HCT116 (cell line): ENCODE data around the gene TLK2. TPM values are rescaled to one million over a fixed set of nuclear protein-coding genes. Genes with fewer than 3 reads are reported as not detected.

ENCODE experiments used
- ATAC-seq: fragments of 200-7000 bp; cut with Tn5 transposase; 2 replicates; pipeline ENCODE4 v1.9.1; 2020; ENCODE audit warnings: mild to moderate bottlenecking, moderate library complexity
- BruUV-seq: library from RNA; stranded (reverse); fragments of 400-500 nt; replicated peaks from 2 replicates; lab custom pipeline; 2021; lab: Mats Ljungman, UMichigan
- CTCF ChIA-PET: fragments of 300-600 bp; sonication (Branson Sonifier 250); formaldehyde crosslinking; loops from one replicate; lab custom pipeline; 2021; ENCODE audit warnings: antibody characterized with exemption; lab: Charles Lee
- POLR2A ChIA-PET: fragments of 300-600, 350-600 bp; sonication (Branson Sonifier 250); formaldehyde crosslinking; loops from one replicate; lab custom pipeline; 2021; ENCODE audit warnings: antibody characterized with exemption; lab: Charles Lee
- RAD21 ChIA-PET, 2 experiments: fragments of 300-600 bp; sonication (Branson Sonifier 250); formaldehyde crosslinking; loops; one replicate each; lab custom pipeline; 2023; ENCODE audit warnings: low total read pairs in 2 of 2; ENCODE audit not compliant: uncharacterized antibody in 2 of 2, unreplicated experiment in 2 of 2, low non-redundant PET in 1 of 2; lab: Charles Lee
- DNase-seq: peaks from one replicate; pipeline ENCODE4 v3.0.0-alpha.2; 2010; ENCODE audit warnings: low read depth, low spot score
- H2AFZ ChIP-seq: fragments of 200-600 bp; shearing (Covaris generic), sonication (generic); 2 replicates; pipeline ENCODE4 v1.6.1; 2017; ENCODE audit warnings: low read depth, mixed run types, mixed read lengths, antibody characterized with exemption, low read length; ENCODE audit not compliant: poor library complexity, severe bottlenecking
- H3K27ac ChIP-seq: 2 replicates; pipeline ENCODE4 v1.5.1; 2012; ENCODE audit warnings: low read depth, low read length
- H3K27me3 ChIP-seq: fragments of 200-600 bp; sonication (generic); 2 replicates; pipeline ENCODE4 v1.6.1; 2016; ENCODE audit warnings: mixed run types, low read length, mixed read lengths; ENCODE audit not compliant: insufficient read depth
- H3K36me3 ChIP-seq, 2 experiments: fragments of 200-500 bp in 1 of 2; fragments of 200-600 bp in 1 of 2; sonication (Bioruptor generic) in 1 of 2; sonication (generic) in 1 of 2; 2 replicates each; pipeline versions ENCODE4 v1.5.1 to v1.6.1; 2014 to 2016; ENCODE audit warnings: low read length in 2 of 2, inconsistent platforms in 1 of 2, mixed read lengths in 1 of 2, mixed run types in 1 of 2; ENCODE audit not compliant: insufficient read depth in 2 of 2, control insufficient read depth in 1 of 2
- H3K4me1 ChIP-seq, 2 experiments: fragments of 200-600 bp in 1 of 2; sonication (generic) in 1 of 2; 2 replicates each; pipeline versions ENCODE4 v1.5.1 to v1.6.1; 2012 to 2017; ENCODE audit warnings: low read length in 2 of 2, inconsistent platforms in 1 of 2, mild to moderate bottlenecking in 1 of 2, mixed read lengths in 1 of 2, mixed run types in 1 of 2, moderate library complexity in 1 of 2; ENCODE audit not compliant: insufficient read depth in 2 of 2, control insufficient read depth in 1 of 2
- H3K4me2 ChIP-seq: fragments of 200-600 bp; sonication (generic); 2 replicates; pipeline ENCODE4 v1.6.1; 2017; ENCODE audit warnings: mixed run types, low read length, mixed read lengths
- H3K4me3 ChIP-seq, 2 experiments: fragments of 200-600 bp in 1 of 2; sonication (generic) in 1 of 2; replicated peaks in 1 of 2; 2 replicates each; pipeline ENCODE4 v1.5.1; 2011 to 2016; ENCODE audit warnings: low read length in 2 of 2, control low read depth in 1 of 2, low read depth in 1 of 2, mild to moderate bottlenecking in 1 of 2, mixed read lengths in 1 of 2, mixed run types in 1 of 2
- H3K79me2 ChIP-seq: fragments of 200-600 bp; sonication (generic); 2 replicates; pipeline ENCODE4 v1.6.1; 2017; ENCODE audit warnings: mild to moderate bottlenecking, mixed run types, low read length, moderate library complexity, mixed read lengths; ENCODE audit not compliant: insufficient read depth
- H3K9ac ChIP-seq: fragments of 200-600 bp; sonication (generic); 2 replicates; pipeline ENCODE4 v1.6.1; 2016; ENCODE audit warnings: low read length, mixed read lengths
- H3K9me2 ChIP-seq: fragments of 200-600 bp; sonication (generic), shearing (Covaris generic); 2 replicates; pipeline ENCODE4 v1.6.1; 2017; ENCODE audit warnings: mixed run types, mild to moderate bottlenecking, moderate library complexity; ENCODE audit not compliant: insufficient read depth
- H3K9me3 ChIP-seq, 2 experiments: fragments of 200-500 bp in 1 of 2; fragments of 200-600 bp in 1 of 2; sonication (Bioruptor generic) in 1 of 2; sonication (generic) in 1 of 2; 2 replicates each; pipeline ENCODE4 v1.6.1; 2014 to 2017; ENCODE audit warnings: low read length in 2 of 2, mixed read lengths in 2 of 2, inconsistent platforms in 1 of 2, low read depth in 1 of 2, mild to moderate bottlenecking in 1 of 2, mixed run types in 1 of 2, moderate library complexity in 1 of 2; ENCODE audit not compliant: control insufficient read depth in 1 of 2, insufficient read depth in 1 of 2
- H4K20me1 ChIP-seq: fragments of 200-600 bp; sonication (generic), shearing (Covaris generic); 2 replicates; pipeline ENCODE4 v1.6.1; 2017; ENCODE audit warnings: mixed run types, mild to moderate bottlenecking, moderate library complexity; ENCODE audit not compliant: insufficient read depth
- JUND ChIP-seq: IDR thresholded peaks from 2 replicates; pipeline ENCODE4 v1.6.1; 2012
- RAD21 ChIP-seq: IDR thresholded peaks from 2 replicates; pipeline ENCODE4 v1.6.1; 2012; ENCODE audit warnings: low read depth, mild to moderate bottlenecking
- SP1 ChIP-seq: IDR thresholded peaks from 2 replicates; pipeline ENCODE4 v1.6.1; 2012; ENCODE audit warnings: low read depth
- intact Hi-C: fragments of 100-400 bp; cut with micrococcal nuclease; formaldehyde crosslinking; loops from 2 replicates; pipeline ENCODE4 v1.10.0; 2022
- total RNA-seq: library from RNA; stranded (reverse); gene quantifications from one replicate; pipeline ENCODE4 v1.2.1, GENCODE V29; 2021; ENCODE audit not compliant: unreplicated experiment
- TF ChIP-seq, protein P1 (sequence below): IDR thresholded peaks from 2 replicates; pipeline ENCODE4 v1.6.1; 2012; ENCODE audit warnings: low read depth

The TLK2 gene
- total RNA-seq, 1 experiment from 2014 or later, result 56.6 TPM

- H4K20me1 ChIP-seq, result no peaks in the 10 kb centered on the region
- ATAC-seq (no peak), DNase-seq (no peak)
- H2AFZ ChIP-seq, result no peak overlapping the region
- H3K9me3 ChIP-seq, result no peaks in the 10 kb centered on the region
- no peaks in the 10 kb centered on the region for H3K36me3 ChIP-seq
- ChIA-PET CTCF (no interaction called here), POLR2A (no interaction called here), RAD21 (no interaction called here)
- no peak overlapping the region for H3K9ac ChIP-seq
- H3K9me2 ChIP-seq, result no peaks in the 10 kb centered on the region
- no peaks in the 10 kb centered on the region for H3K79me2 ChIP-seq
- no TSS peak for BruUV-seq
- H3K27me3 ChIP-seq, result no peaks in the 10 kb centered on the region
- no peak overlapping the region for H3K27ac ChIP-seq
- TF ChIP-seq JUND (no peak), SP1 (no peak), RAD21 (no peak)
- TF ChIP-seq, protein P1, sequence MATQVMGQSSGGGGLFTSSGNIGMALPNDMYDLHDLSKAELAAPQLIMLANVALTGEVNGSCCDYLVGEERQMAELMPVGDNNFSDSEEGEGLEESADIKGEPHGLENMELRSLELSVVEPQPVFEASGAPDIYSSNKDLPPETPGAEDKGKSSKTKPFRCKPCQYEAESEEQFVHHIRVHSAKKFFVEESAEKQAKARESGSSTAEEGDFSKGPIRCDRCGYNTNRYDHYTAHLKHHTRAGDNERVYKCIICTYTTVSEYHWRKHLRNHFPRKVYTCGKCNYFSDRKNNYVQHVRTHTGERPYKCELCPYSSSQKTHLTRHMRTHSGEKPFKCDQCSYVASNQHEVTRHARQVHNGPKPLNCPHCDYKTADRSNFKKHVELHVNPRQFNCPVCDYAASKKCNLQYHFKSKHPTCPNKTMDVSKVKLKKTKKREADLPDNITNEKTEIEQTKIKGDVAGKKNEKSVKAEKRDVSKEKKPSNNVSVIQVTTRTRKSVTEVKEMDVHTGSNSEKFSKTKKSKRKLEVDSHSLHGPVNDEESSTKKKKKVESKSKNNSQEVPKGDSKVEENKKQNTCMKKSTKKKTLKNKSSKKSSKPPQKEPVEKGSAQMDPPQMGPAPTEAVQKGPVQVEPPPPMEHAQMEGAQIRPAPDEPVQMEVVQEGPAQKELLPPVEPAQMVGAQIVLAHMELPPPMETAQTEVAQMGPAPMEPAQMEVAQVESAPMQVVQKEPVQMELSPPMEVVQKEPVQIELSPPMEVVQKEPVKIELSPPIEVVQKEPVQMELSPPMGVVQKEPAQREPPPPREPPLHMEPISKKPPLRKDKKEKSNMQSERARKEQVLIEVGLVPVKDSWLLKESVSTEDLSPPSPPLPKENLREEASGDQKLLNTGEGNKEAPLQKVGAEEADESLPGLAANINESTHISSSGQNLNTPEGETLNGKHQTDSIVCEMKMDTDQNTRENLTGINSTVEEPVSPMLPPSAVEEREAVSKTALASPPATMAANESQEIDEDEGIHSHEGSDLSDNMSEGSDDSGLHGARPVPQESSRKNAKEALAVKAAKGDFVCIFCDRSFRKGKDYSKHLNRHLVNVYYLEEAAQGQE, result no peak
- peaks cover 0 to 7% of the 10 kb centered on the region in 2 experiments; a peak in 1 of 4 replicates for H3K4me1 ChIP-seq
- no peak overlapping the region for H3K4me2 ChIP-seq
- no peak overlapping the region for H3K4me3 ChIP-seq
- intact Hi-C loops, result no loop called here
These were observed 173.8 kb downstream of the TLK2 start for GRCh38 chr17:62652251-62653001.
